NOMO-1 treated with dmso at 0.1 percent for 144 hours (cell line): ENCODE data around the gene GET4.

Experiments
- DNase-seq: peaks from one replicate; lab custom pipeline; 2025; ENCODE audit not compliant: unreplicated experiment; lab: John Stamatoyannopoulos, UW

GET4 gene

DNA sequence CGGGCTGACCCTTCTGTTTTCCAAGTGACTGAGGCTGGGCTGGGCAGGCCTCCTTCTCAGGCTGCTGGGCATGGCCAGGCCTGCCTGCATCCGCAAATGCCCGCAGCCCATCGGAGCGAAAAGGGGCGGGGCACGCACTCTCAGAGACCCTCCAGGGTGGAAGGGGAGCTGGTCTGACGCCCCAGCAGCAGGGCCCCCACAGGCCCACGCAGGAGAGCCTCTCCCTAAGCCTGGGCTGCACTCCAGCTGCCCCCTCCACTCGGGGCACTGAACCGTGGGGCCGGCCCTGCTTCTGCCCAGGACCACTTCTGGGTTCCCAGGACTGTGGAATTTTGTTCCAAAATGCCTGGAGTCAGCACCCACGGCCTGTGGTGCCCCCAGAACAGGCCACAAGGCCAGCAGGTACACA is 68.8 kb downstream of the GET4 start:
- DNase-seq = no peak

DNA sequence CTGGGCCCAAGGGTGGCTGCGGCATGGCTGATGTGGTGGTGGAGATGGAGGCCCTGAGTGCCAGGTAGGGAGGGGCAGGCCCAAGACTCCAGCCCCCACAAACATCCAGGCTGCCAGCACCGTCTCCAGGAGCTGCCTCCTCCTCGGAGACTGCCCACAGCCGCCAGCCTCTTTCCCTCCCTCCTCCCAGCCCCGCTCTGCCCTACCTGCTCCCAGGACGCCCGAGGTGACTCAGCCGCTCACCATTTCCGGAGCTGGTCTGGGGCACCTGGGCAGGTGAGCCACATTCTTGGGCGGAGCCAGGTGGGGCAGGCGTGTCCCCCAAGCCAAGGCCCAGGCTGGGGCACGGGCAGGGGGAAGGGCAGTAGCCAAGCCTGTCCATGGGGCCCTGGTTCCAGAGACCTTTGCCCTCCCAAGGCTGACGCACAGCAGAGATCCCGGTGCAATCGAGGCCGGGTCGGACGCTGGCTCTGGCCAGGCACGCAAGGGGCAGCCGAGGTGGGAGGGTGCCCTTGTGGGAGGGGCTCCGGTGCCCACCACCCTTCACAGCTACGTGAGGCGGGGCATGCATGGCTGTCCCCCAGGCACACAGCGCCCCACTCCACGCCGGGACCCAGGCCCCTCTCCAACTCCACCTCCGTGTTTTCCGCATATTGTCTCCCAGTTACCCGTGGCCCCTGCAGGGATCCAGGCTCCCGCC is 69.4 kb downstream of the GET4 start:
- no peak for DNase-seq
